NCI-H2029 treated with DMSO at 0.1 percent for 48 hours (cell line): ENCODE measurements around the gene ATG5.

Experiments used
- DNase-seq: peaks from one replicate; lab custom pipeline; 2025; lab: John Stamatoyannopoulos, UW

ATG5 gene

DNA sequence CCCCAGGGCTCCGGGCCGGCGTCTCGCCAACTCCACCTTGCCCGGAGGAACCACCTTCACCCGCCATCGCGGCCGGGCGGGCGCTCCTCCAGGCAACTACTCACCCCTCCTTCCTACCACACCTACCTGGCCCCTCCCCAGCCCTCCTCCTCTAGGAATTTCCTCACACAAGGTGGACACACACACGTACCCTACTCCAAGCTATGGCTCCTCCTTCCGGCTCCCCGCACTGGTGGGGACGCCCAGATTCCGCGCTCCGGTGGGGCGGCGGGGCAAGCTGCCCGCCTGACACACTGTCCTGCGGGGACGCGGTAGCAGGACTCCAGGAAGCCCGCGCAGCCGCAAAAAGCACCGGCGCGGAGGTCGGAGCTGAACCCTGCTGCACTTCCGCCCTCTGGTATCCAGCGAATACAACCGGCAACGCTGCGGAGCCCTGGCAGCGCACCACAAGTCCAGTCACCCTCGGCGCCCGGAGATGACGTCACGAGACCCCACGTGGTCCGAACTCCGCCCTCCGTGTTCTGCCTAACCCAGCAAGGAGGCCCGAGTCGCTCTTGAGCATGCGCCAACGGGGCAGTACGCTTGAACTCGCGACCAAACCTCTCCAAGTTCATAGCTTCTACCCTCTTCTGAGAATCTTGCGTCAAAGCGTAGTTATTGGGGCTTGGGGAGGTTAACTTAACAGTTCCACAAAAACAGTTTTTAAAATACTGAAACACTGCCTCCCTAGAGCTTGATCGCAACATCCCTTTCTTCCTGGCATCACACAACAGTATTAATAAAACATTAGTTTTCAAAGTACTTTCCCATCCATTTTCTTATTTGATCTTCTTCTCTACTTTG is at the start of gene ATG5:
TSS of gene ATG5 (minus strand) at position 425 of the 843 bp plus-strand sequence. CDS start 9,552 bp downstream, outside the sequence.
- DNase-seq: peak; percentile 94

DNA sequence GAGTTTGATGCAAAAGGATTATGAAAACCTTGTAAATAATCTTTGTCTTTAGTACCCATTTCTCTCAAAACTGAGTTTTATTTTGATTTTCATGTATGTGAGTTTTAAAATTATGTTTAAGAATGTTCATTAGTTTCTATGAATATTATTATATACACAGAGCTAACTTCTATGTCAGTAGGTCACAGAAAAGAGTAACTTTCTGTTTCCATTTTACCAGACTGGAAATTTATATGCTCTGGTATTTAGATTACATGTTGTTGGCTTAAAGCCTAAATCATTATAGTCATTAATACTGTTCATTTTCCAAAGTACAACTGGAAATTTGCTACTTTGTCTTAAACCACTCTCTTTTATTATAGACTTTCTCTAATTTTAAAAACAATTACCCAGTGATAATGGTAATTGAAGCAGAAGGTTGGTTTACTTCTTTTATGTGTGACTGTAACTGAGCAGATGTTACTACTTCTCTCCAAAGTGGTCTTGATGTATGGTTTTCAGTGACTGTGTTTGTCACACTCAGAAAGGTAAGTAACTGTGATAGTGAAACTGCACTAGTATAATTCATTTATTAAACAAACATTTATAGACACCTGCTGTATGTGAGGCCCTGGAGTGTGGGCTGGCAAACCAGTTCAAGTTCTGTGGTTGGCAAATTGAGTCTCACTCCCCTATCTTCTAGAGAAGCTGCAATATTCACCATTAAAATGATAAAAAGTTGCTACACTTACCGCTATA is 48.1 kb upstream of the ATG5 start:
- DNase-seq: no peak

DNA sequence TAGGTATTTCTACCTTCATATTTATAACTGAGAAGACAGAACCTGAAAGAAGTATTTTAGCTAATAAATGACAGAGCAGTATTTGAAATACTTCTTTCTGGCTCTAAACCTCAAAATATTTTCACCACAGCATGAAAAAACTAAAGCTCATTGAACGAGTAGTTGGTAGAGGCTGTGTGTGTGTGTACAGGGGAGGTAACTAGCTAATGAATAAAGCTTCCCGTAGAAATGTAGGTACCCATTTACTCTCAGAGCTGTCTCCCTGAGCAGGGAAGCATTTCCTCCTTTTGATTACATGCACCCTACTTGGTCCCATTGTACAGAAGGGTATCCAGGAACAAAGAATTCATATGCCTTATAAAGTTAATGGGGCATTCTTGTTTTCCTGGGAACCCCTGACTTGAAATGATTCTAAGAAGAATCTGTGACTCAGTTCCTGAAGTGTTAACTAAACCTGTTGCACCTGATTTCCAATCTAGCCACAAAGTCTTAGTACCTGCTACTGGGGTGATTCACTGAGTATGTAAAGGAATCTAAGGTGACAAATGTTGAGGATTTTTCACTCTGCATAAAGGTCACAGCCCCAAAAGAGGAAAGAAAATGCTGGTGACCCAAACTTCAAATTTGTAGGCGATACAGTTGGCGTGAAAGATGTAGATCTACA is 47.4 kb upstream of the ATG5 start:
- no peak for DNase-seq

DNA sequence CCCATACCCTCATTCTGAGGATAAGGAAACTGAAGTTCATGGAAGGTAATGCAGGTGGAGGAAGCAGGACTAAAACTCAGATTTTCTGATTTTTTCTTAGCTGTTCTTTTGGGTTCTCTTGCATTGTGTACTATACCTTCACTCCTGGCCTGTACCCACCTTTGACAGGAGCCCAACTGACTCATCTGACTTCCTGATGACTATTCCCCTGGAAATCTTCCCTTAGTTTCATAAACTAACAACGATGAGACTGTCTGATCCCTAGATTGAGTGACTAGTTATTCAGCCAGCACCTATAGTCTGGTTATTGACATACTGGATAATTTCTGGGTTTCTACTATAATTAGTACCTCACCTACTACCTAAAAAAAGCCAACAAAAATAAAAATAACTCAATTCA is 45.1 kb upstream of the ATG5 start:
- DNase-seq: no peak

DNA sequence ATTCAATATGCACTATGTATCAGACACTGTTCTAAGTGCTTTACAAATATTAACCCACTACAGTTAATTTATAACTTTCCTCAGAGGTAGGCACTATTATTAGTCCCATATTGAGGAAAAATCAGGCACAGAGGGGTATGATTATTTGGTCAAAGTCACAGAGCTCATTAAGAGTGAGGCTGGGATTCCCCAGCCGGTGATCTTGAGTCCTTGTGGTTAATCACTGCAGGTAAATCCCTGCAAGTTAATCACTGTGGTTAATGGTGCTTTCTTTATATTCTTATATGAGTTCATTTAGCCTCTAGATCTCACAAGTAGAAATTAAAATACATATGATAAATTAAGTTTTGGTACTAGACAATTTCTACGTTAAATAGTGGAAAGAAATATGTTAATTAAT is 44.2 kb upstream of the ATG5 start:
- no peak for DNase-seq

DNA sequence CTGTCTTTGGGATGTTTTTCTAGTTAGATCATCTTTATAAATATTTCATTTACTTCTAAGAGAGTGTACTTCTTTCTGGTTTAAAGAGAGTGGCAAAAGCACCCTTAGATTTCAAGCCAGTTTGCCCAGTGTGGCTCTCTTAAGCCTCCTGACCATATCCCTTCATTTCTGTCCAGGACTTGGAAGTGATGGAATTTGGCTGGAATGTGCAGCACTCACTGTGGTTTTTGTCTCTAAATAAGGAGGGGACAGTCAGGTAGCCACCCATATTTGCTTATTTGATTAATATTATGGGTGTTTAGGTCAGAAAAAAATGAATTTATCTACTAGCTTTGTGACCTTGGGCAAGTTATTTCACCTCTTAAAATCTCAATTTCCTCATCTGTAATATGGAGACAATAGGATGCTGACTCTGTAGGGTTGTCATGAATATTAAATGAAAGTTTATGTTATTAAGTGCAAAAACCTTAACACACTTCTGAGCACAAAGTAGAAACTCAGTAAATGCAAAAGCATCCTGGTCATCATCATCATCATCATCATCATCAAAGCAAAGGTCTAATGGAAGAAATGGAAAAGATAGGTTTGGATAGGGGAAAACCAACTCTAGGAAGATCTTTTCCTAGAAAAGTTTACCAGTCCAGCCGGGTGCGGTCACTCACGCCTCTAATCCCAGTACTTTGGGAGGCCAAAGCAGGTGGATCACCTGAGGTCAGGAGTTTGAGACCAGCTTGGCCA is 38.0 kb upstream of the ATG5 start:
- DNase-seq: no peak

DNA sequence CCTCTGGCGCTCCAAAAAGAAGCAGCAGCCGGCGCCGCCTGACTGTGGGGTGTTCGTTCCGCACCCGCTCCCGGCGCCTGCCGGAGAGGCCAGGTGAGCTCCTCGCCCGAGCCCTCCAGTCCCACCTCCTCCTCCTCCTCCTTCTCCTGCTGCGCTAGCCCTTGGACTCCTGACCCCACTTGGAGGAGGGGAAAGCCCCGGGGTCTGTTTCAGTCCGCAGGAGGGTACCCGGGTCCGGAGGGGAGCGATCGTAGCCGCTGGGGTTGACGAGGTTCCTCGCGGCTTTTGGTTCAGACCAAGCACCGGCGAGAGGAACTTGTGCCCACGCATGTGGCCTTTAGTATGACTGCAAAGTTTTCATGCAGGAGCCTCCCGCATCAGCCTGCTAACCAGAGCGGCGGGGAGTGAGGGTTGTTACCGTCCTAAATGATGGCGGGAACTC is 35.5 kb upstream of the ATG5 start:
- no peak for DNase-seq

DNA sequence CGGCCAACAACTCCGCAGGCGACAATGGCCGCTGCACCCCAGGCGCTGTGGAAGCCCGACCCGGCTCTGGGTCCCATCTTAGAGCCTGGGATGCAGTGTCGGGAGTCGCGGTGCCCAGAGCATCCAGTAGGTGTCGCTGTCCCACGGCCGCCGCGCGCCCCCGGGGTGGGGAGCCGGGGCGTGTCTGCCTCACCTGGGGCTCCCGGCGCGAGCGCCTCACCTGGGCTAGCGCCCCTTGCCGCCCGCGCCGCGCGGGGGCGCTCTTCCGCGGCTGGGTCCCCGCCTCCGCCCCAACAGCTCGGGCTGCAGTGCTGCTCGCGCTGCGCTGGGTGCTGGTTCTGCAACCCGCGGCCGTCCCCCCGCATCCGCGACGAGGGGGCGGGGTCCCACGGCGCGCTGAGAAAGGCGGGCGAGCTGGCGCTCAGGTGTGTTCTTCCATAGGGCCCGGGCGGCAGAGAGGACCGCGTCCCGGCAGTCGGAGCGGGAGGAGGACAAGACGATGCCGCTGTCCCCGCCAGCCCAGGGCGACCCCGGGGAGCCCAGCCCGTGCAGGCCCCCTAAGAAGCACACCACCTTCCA is 34.9 kb upstream of the ATG5 start, which contains the start of gene CRYBG1:
TSS of gene CRYBG1 (plus strand) at position 308 of the 579 bp plus-strand sequence. CDS start at position 500, 192 bp downstream.
- peak; percentile 68 for DNase-seq

DNA sequence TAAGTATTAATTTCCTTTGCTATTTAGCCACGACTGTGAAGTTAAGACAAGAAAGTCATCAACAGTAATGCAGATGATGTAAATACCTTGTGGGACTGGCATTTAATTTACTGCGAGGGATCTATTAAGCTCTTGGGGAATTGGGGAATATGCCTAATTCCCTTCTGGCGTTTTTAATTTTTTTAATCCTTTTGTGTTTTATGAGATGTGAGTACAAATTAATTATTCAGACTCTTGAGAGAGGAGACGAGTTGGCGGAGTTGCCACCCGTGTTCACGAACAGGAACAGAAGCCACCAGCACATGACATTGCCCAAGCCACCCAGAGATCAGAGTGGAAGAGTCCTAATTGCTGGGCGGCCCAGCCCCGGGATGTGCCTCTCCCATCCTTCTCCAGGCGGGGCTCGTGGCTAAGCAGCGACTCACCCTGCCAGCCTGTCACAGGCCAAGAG is 34.4 kb upstream of the ATG5 start:
- no peak for DNase-seq

DNA sequence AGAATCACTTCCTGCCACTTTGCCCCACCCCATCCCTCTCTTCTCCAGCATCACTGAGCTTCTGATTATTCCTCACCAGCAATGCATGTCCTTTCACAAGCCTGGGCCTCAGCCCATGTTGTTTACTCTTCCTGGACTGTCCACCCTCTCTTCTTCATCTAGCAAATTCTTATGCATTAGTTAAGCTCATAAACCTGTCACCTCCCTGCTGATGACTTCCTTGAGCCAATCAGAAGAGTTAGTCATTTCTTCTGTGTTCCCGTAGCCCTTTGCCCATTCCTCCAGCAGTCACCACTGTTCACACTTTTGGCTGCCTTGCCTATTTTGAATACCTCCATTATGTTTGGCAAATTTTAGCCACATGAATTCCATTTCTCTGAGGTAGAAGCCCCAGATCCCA is 30.8 kb upstream of the ATG5 start:
- no peak for DNase-seq

DNA sequence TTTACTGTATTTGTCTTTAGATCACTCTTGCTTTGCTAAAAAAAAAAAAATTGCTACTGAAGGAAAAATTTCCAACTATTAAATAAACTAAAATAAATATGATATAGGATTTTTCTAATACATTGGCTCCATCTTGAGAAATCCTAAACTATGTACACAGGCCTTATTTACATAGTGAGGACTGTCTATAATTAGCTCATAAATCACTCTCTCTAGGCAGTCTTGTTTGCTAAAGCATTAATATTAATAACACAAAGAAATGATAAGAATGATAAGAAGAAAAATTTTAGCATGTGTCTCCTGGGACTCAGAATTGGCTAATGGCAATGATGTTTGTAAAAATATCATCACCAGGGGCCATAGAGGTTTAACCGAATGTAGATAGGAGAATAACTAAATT is 21.7 kb upstream of the ATG5 start:
- DNase-seq: no peak

DNA sequence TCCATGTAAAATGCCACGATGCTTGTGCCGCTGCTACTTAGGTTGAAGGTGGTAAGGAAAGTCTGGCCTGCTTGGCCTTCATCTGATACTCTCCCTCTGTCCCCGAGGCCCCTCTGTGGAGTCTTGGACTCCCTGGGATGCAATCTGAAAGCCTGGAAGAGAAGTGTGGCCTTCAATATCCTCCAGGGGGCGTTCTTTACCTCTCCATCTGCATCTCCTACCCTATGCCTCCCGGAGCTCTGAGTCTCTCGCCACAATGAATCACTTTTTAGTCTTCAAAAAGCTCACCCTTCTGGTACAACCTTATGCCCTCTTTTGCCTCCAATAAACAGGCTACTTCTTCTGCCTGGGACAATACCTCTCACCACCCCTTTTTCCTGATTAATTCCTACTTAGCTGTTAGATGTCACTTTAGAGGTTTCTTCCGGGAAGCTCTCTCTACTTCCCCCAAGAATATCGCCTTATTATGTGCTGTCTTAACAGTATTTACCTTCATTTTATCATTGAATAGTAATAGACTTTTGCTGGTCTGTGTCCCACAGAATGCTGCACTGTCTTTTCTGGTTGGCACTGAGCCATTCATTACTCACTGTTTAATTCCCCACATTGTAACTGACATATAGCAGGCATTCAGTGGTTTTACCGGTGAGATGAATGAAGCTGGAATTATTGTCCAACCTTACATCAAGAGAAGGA is 13.9 kb upstream of the ATG5 start:
- DNase-seq: peak; percentile 81

DNA sequence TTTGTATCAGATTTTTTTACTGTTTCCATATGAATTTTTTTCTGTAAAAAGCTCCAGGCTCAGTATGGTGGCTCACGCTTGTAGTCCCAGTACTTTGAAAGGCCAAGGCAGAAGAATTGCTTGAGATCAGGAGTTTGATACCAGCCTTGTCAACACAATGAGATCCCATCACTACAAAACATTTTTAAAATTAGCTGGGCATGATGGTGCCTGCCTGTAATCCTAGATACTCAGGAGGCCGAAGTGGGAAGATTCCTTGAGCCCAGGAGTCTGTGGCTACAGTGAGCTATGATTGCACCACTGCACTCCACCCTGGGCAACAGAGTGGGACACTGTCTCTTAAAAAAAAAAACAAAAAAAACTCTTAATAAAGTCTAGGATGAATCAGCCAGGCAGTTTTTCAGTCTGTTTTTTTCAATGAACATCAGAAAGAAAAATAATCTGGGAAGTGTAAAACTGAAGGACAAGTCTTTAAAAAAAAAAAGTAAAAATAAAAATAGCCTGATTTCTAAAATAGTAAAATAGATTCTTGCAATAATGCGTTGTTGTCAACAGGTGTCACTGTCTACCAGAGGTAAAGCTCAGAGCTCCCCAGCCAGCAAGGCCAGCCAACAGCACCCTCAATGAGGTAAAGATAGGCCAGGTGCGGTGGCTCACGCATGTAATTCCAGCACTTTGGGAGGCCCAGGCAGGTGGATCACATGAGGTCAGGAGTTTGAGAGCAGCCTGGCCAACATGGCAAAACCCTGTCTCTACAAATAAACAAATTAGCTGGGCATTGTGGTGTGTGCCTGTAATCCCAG is 9.3 kb upstream of the ATG5 start:
- DNase-seq: no peak

DNA sequence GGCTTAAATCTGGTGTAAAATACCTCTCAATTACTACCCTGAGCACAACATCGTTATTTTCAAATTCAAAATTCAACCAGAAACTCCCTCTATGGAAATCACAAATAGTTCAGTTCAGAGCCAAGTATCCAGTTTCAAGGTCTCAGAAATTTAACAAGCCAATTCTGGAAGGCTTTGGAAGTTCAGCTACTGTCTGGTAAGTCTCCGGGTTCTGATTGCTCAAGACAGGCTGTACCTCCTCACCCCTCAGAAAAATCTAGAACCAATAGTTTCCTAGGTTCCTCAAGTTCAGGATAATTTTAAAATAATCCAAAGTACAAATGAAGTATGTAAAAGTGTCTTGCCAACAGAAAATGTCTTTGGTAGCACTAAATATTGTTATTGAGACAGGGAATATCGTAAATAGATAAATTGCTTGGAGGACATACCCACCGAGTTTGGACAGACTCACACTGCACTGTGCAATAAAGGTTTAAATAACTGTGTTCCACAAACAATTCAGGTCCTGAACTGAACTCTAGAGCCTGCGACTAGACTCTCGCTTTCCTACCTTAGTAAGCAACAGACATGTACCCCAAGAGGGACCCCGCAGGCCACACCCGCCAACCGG is 729 bp downstream of the ATG5 start:
- no peak for DNase-seq

DNA sequence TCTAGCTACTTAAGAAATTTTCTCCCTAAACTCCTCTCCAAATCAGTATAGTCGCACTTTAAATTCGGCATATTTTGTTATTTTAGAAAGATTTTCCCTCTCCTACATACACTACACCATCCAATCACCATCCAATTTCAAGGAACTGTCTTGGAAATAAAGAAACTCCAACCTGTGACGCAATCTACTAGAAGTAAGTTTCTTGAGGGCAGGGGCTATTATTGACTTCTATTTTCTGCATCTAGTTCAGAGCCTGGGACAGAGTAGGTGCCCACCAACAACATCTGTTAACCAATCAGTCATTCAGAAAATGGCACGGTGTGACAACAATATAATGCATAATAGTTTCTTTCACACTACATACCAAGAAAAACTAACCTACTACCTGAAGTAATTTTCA is 3.6 kb downstream of the ATG5 start:
- DNase-seq: no peak

DNA sequence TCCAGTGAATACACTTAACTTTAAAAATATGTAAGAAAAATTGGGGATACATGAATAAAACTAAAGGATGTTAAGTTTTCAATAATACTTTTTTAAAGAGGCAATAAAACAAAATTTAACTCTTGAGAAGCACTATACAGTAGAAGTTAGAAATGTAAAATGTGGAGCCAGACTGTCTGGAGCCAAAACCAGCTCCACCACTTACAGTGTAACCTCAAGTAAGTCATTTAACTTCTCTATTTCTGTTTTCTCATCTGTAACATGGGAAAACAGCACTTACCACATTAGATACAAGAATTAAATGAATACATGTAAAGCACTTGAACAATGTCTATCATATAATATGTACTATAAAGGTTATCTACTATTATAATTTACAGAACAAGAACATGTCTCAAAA is 6.7 kb downstream of the ATG5 start:
- no peak for DNase-seq

DNA sequence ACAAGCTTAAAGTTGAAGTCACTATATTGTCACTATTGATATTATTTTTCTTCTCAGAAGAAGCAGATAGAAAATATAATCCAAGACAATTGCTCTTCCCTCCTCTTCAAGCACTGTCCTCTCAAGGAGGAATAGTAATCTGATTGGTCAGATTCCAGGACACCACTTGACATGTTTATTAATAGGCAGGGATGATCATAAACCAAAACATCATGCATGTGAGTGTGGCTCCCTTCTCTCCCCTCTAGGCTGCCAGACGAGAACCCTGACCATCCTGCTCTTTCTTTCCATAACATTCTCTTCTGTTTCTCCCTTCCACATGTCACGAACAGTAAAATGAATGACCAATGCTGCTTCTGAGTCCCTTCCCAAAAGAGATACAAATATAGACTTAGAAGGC is 7.5 kb downstream of the ATG5 start:
- DNase-seq: peak; percentile 9

DNA sequence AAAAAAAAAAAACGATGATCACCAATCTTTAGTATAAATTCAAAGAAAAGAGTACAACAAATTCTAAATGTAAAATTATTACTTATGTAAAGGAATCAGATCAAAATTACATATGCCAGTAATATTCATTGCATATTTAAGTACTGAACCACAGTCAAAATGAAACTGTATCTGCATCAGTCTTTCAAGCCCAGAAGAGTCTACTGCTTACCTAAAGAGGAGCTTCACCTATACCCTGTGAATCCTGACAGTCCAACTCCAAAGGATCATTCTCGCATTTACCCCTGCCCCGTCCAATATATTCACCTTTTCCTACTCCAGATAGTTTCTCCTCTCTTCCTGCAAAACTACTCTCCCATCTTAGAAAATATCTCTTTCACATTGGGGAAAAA is 9.2 kb downstream of the ATG5 start:
- DNase-seq: no peak

DNA sequence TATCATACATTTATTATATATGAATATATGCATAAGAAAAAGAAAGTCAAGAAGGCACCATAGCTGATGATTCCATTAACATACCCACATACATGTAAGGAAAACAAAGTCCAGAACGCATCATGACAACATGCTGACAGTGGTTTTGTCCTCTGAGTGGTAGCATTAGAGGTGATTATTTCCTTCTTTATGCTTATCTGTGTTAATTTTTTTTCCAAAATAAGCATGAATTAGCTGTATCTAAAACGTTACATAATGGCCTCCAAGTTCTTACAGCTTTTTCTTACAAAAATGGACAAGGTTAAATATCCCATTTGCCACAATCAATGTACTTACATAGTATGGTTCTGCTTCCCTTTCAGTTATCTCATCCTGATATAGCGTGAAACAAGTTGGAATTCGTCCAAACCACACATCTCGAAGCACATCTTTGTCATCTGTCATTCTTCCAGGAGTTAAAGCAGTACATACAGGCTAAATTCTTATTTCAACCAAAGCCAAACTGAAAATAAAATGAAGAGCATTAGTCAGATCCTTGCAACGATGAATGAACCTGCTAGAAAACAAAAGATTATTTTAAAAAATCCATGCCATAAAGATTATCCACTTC is 9.7 kb downstream of the ATG5 start:
- DNase-seq: peak; percentile 75
